Astrocyte (in vitro differentiated cells and primary cell): Measurements from ENCODE around the gene ACTA2. TPM values are rescaled to one million over a fixed set of nuclear protein-coding genes. Genes with fewer than 3 reads are reported as not detected.

Experiments used
- DNase-seq: peaks from one replicate; pipeline ENCODE4 v3.0.0-alpha.2; 2010; ENCODE audit warnings: low read depth
- FAIRE-seq: peaks from 2 replicates; lab custom pipeline; 2011; peaks lifted over from hg19 to GRCh38; lab: Jason Lieb, UNC
- H2AFZ ChIP-seq: 2 replicates; pipeline ENCODE4 v1.6.0; 2012; ENCODE audit warnings: low read depth, low read length, inconsistent platforms
- H3K27ac ChIP-seq: 2 replicates; pipeline ENCODE4 v1.5.1; 2011; ENCODE audit warnings: low read depth, low read length, inconsistent platforms
- H3K27me3 ChIP-seq: 2 replicates; pipeline ENCODE4 v1.6.0; 2011; ENCODE audit warnings: low read length, inconsistent platforms; ENCODE audit not compliant: insufficient read depth
- H3K36me3 ChIP-seq: 2 replicates; pipeline ENCODE4 v1.5.1; 2011; ENCODE audit warnings: low read length, inconsistent platforms; ENCODE audit not compliant: insufficient read depth
- H3K4me1 ChIP-seq: 2 replicates; pipeline ENCODE4 v1.5.1; 2011; ENCODE audit warnings: low read length, inconsistent platforms; ENCODE audit not compliant: insufficient read depth
- H3K4me2 ChIP-seq: 2 replicates; pipeline ENCODE4 v1.6.0; 2012; ENCODE audit warnings: low read length, inconsistent platforms
- H3K4me3 ChIP-seq: 2 replicates; pipeline ENCODE4 v1.5.1; 2011; ENCODE audit warnings: low read depth, mild to moderate bottlenecking, low read length, inconsistent platforms; ENCODE audit not compliant: insufficient read depth
- H3K79me2 ChIP-seq: 2 replicates; pipeline ENCODE4 v1.6.0; 2012; ENCODE audit warnings: mild to moderate bottlenecking, low read length, inconsistent platforms; ENCODE audit not compliant: insufficient read depth
- H3K9ac ChIP-seq: 2 replicates; pipeline ENCODE4 v1.6.0; 2012; ENCODE audit warnings: mild to moderate bottlenecking, low read length, inconsistent platforms
- H3K9me3 ChIP-seq: 2 replicates; pipeline ENCODE4 v1.5.1; 2012; ENCODE audit warnings: low read depth, mild to moderate bottlenecking, low read length, inconsistent platforms; ENCODE audit not compliant: insufficient read depth
- H4K20me1 ChIP-seq: 2 replicates; pipeline ENCODE4 v1.6.0; 2012; ENCODE audit warnings: low read length, inconsistent platforms; ENCODE audit not compliant: insufficient read depth
- H3K27ac Mint-ChIP-seq: one replicate; pipeline ENCODE4 v1.8.0; 2021; ENCODE audit warnings: mild to moderate bottlenecking, mixed read lengths; ENCODE audit not compliant: unreplicated experiment
- H3K27me3 Mint-ChIP-seq: one replicate; pipeline ENCODE4 v1.8.0; 2021; ENCODE audit warnings: low read depth, mixed read lengths; ENCODE audit not compliant: unreplicated experiment
- H3K36me3 Mint-ChIP-seq: one replicate; pipeline ENCODE4 v1.8.0; 2021; ENCODE audit warnings: low read depth, mixed read lengths; ENCODE audit not compliant: unreplicated experiment
- H3K4me1 Mint-ChIP-seq: one replicate; pipeline ENCODE4 v1.8.0; 2021; ENCODE audit warnings: low read depth, mixed read lengths; ENCODE audit not compliant: unreplicated experiment
- H3K4me3 Mint-ChIP-seq: one replicate; pipeline ENCODE4 v1.8.0; 2021; ENCODE audit warnings: mild to moderate bottlenecking, moderate library complexity, mixed read lengths; ENCODE audit not compliant: unreplicated experiment
- H3K9me3 Mint-ChIP-seq: one replicate; pipeline ENCODE4 v1.8.0; 2021; ENCODE audit warnings: mild to moderate bottlenecking, mixed read lengths; ENCODE audit not compliant: unreplicated experiment
- CTCF ChIP-seq: IDR thresholded peaks from 2 replicates; pipeline ENCODE4 v1.5.1; 2011; ENCODE audit warnings: low read depth, mild to moderate bottlenecking, inconsistent platforms, low read length, moderate library complexity; ENCODE audit not compliant: insufficient read depth
- EZH2 ChIP-seq: IDR thresholded peaks from 2 replicates; pipeline ENCODE4 v1.6.1; 2012; ENCODE audit warnings: mild to moderate bottlenecking, low read length, inconsistent platforms; ENCODE audit not compliant: insufficient read depth
- total RNA-seq: library from RNA; stranded (reverse); gene quantifications from 2 replicates; pipeline ENCODE4 v1.2.1, GENCODE V29; 2021

ACTA2 gene
- total RNA-seq, 1 donor from 2014 or later, result 345 TPM

GRCh38 chr10:88953662-88954061 is 1.1 kb upstream of the ACTA2 start:
- peaks cover under 1% of the 10 kb centered on the region for H3K36me3 Mint-ChIP-seq
- Histone ChIP-seq H2AFZ (no peak overlapping the region), H4K20me1 (peaks cover 15% of the 10 kb centered on the region), H3K79me2 (peaks cover 27% of the 10 kb centered on the region), H3K9ac (no peak overlapping the region), H3K4me2 (no peak overlapping the region), H3K4me1 (peaks cover 22% of the 10 kb centered on the region), H3K9me3 (no peaks in the 10 kb centered on the region), H3K27ac (no peak overlapping the region), H3K4me3 (no peak overlapping the region), H3K36me3 (no peaks in the 10 kb centered on the region), H3K27me3 (no peaks in the 10 kb centered on the region)
- no peak for DNase-seq
- H3K27ac Mint-ChIP-seq, result no peak overlapping the region
- no peaks in the 10 kb centered on the region for H3K27me3 Mint-ChIP-seq
- H3K4me3 Mint-ChIP-seq, result no peak overlapping the region
- peaks cover 3% of the 10 kb centered on the region for H3K9me3 Mint-ChIP-seq
- no peak for TF ChIP-seq CTCF
- no peak for TF ChIP-seq EZH2
- FAIRE-seq, result no peak
- peaks cover 12% of the 10 kb centered on the region for H3K4me1 Mint-ChIP-seq

- Histone ChIP-seq H3K4me2 (peak overlapping the region; percentile 76), H3K9me3 (no peaks in the 10 kb centered on the region), H3K36me3 (no peaks in the 10 kb centered on the region), H3K79me2 (peaks cover 43% of the 10 kb centered on the region), H3K9ac (peak overlapping the region; percentile 48), H3K4me1 (peaks cover 28% of the 10 kb centered on the region), H4K20me1 (peaks cover 31% of the 10 kb centered on the region), H3K4me3 (peak overlapping the region; percentile 55), H2AFZ (no peak overlapping the region), H3K27me3 (no peaks in the 10 kb centered on the region), H3K27ac (no peak overlapping the region)
- H3K27ac Mint-ChIP-seq, result no peak overlapping the region
- H3K4me1 Mint-ChIP-seq, result peaks cover 12% of the 10 kb centered on the region
- H3K9me3 Mint-ChIP-seq, result peaks cover 3% of the 10 kb centered on the region
- no peaks in the 10 kb centered on the region for H3K27me3 Mint-ChIP-seq
- peaks cover 3% of the 10 kb centered on the region for H3K36me3 Mint-ChIP-seq
- TF ChIP-seq EZH2 (no peak), CTCF (no peak)
- DNase-seq (no peak), FAIRE-seq (peak; percentile 45)
- peak overlapping the region; percentile 78 for H3K4me3 Mint-ChIP-seq
Measured at GRCh38 chr10:88949912-88950837, 2.4 kb downstream of the ACTA2 start.

GRCh38 chr10:88949051-88949450 is 3.5 kb downstream of the ACTA2 start:
- H3K27ac ChIP-seq, result no peak overlapping the region
- H3K9me3 ChIP-seq, result no peaks in the 10 kb centered on the region
- Mint-ChIP-seq H3K36me3 (peaks cover 6% of the 10 kb centered on the region), H3K4me3 (peak overlapping the region; percentile 1), H3K9me3 (peaks cover 3% of the 10 kb centered on the region), H3K27me3 (no peaks in the 10 kb centered on the region), H3K4me1 (peaks cover 12% of the 10 kb centered on the region), H3K27ac (no peak overlapping the region)
- H3K4me3 ChIP-seq, result no peak overlapping the region
- H3K27me3 ChIP-seq, result no peaks in the 10 kb centered on the region
- H3K36me3 ChIP-seq, result no peaks in the 10 kb centered on the region
- peaks cover 43% of the 10 kb centered on the region for H3K79me2 ChIP-seq
- no peak for DNase-seq
- TF ChIP-seq CTCF, result no peak
- no peak for TF ChIP-seq EZH2
- peaks cover 28% of the 10 kb centered on the region for H3K4me1 ChIP-seq
- FAIRE-seq, result peak; percentile 5
- H3K9ac ChIP-seq, result no peak overlapping the region
- H2AFZ ChIP-seq, result no peak overlapping the region
- peaks cover 31% of the 10 kb centered on the region for H4K20me1 ChIP-seq
- H3K4me2 ChIP-seq, result peak overlapping the region; percentile 56
